ENCODE measurements around the gene SRC.

Gene SRC

GRCh38 chr20:37354210-37355195 is 8.6 kb downstream of the SRC start:
- Histone ChIP-seq H3K4me3 (no peak overlapping the region), H3K9me3 (ENCODE audit: low read depth, low read length) (no peaks in the 10 kb centered on the region)
- DNase-seq (ENCODE audit: low read depth, low spot score) = no peak

GRCh38 chr20:37355252-37356180 is 9.6 kb downstream of the SRC start:
- Histone ChIP-seq H3K9me3 (ENCODE audit: low read depth, low read length) (no peaks in the 10 kb centered on the region), H3K36me3 (ENCODE audit: insufficient read depth, low read length) (no peaks in the 10 kb centered on the region), H3K9ac (ENCODE audit: insufficient read length) (no peak overlapping the region), H3K4me3 (no peak overlapping the region), H3K27ac (no peak overlapping the region)
- TF ChIP-seq FOXP2 (optimal IDR thresholded peaks at IDR 0.05; ENCODE audit: control extremely low read depth, extremely low read length, insufficient read depth) (no peak), POLR2AphosphoS5 (IDR thresholded peaks at IDR 0.05; ENCODE audit: borderline replicate concordance, low read depth, low read length) (no peak), EZH2 (IDR thresholded peaks at IDR 0.05) (no peak)
- DNase-seq (ENCODE audit: low read depth, low spot score) = no peak

More at GRCh38 chr20:37354210-37355195, 8.6 kb downstream of the SRC start:
- Histone ChIP-seq H3K27ac (no peak overlapping the region), H3K9ac (ENCODE audit: insufficient read length) (no peak overlapping the region), H3K36me3 (ENCODE audit: insufficient read depth, low read length) (no peaks in the 10 kb centered on the region)
- TF ChIP-seq EZH2 (IDR thresholded peaks at IDR 0.05) = no peak
- no peak for TF ChIP-seq POLR2AphosphoS5 (IDR thresholded peaks at IDR 0.05; ENCODE audit: borderline replicate concordance, low read depth, low read length)
- no peak for TF ChIP-seq FOXP2 (optimal IDR thresholded peaks at IDR 0.05; ENCODE audit: control extremely low read depth, extremely low read length, insufficient read depth)

- no peak overlapping the region for H3K27ac ChIP-seq
- H3K4me3 ChIP-seq = no peak overlapping the region
- no peak for DNase-seq (ENCODE audit: low read depth, low spot score)
- TF ChIP-seq POLR2AphosphoS5 (IDR thresholded peaks at IDR 0.05; ENCODE audit: borderline replicate concordance, low read depth, low read length) = no peak
- no peak for TF ChIP-seq EZH2 (IDR thresholded peaks at IDR 0.05)
- TF ChIP-seq FOXP2 (optimal IDR thresholded peaks at IDR 0.05; ENCODE audit: control extremely low read depth, extremely low read length, insufficient read depth) = no peak
- no peak overlapping the region for H3K9ac ChIP-seq (ENCODE audit: insufficient read length)
- H3K36me3 ChIP-seq (ENCODE audit: insufficient read depth, low read length) = no peaks in the 10 kb centered on the region
- no peaks in the 10 kb centered on the region for H3K9me3 ChIP-seq (ENCODE audit: low read depth, low read length)
Observed at GRCh38 chr20:37356387-37356786, 10.4 kb downstream of the SRC start.

- Histone ChIP-seq H3K4me3 (no peak overlapping the region), H3K36me3 (ENCODE audit: insufficient read depth, low read length) (no peaks in the 10 kb centered on the region), H3K27ac (no peak overlapping the region), H3K9me3 (ENCODE audit: low read depth, low read length) (no peaks in the 10 kb centered on the region), H3K9ac (ENCODE audit: insufficient read length) (no peak overlapping the region)
- TF ChIP-seq EZH2 (IDR thresholded peaks at IDR 0.05) (no peak), FOXP2 (optimal IDR thresholded peaks at IDR 0.05; ENCODE audit: control extremely low read depth, extremely low read length, insufficient read depth) (no peak), POLR2AphosphoS5 (IDR thresholded peaks at IDR 0.05; ENCODE audit: borderline replicate concordance, low read depth, low read length) (no peak)
- no peak for DNase-seq (ENCODE audit: low read depth, low spot score)
Observed at GRCh38 chr20:37356961-37357371, 11.0 kb downstream of the SRC start.

GRCh38 chr20:37357481-37358365 is 11.8 kb downstream of the SRC start:
- Histone ChIP-seq H3K9me3 (ENCODE audit: low read depth, low read length) (no peaks in the 10 kb centered on the region), H3K36me3 (ENCODE audit: insufficient read depth, low read length) (no peaks in the 10 kb centered on the region), H3K4me3 (no peak overlapping the region), H3K27ac (no peak overlapping the region), H3K9ac (ENCODE audit: insufficient read length) (no peak overlapping the region)
- TF ChIP-seq EZH2 (IDR thresholded peaks at IDR 0.05) = no peak
- no peak for TF ChIP-seq FOXP2 (optimal IDR thresholded peaks at IDR 0.05; ENCODE audit: control extremely low read depth, extremely low read length, insufficient read depth)
- TF ChIP-seq POLR2AphosphoS5 (IDR thresholded peaks at IDR 0.05; ENCODE audit: borderline replicate concordance, low read depth, low read length) = no peak
- DNase-seq (ENCODE audit: low read depth, low spot score) = no peak

- Histone ChIP-seq H3K4me3 (no peak overlapping the region), H3K9me3 (ENCODE audit: low read depth, low read length) (no peaks in the 10 kb centered on the region), H3K27ac (0 out of 2 replicates have a peak overlapping the region, but pooled peaks have one; percentile 13), H3K36me3 (ENCODE audit: insufficient read depth, low read length) (no peaks in the 10 kb centered on the region), H3K9ac (ENCODE audit: insufficient read length) (no peak overlapping the region)
- TF ChIP-seq EZH2 (IDR thresholded peaks at IDR 0.05) = no peak
- TF ChIP-seq POLR2AphosphoS5 (IDR thresholded peaks at IDR 0.05; ENCODE audit: borderline replicate concordance, low read depth, low read length) = no peak
- no peak for TF ChIP-seq FOXP2 (optimal IDR thresholded peaks at IDR 0.05; ENCODE audit: control extremely low read depth, extremely low read length, insufficient read depth)
- DNase-seq (ENCODE audit: low read depth, low spot score) = no peak
Observed at GRCh38 chr20:37358366-37359150, 12.6 kb downstream of the SRC start.

GRCh38 chr20:37359331-37359730 is 13.4 kb downstream of the SRC start:
- Histone ChIP-seq H3K27ac (0 out of 2 replicates have a peak overlapping the region, but pooled peaks have one; percentile 13), H3K4me3 (no peak overlapping the region), H3K36me3 (ENCODE audit: insufficient read depth, low read length) (no peaks in the 10 kb centered on the region), H3K9me3 (ENCODE audit: low read depth, low read length) (no peaks in the 10 kb centered on the region), H3K9ac (ENCODE audit: insufficient read length) (no peak overlapping the region)
- no peak for DNase-seq (ENCODE audit: low read depth, low spot score)
- TF ChIP-seq EZH2 (IDR thresholded peaks at IDR 0.05) = no peak
- TF ChIP-seq POLR2AphosphoS5 (IDR thresholded peaks at IDR 0.05; ENCODE audit: borderline replicate concordance, low read depth, low read length) = no peak
- TF ChIP-seq FOXP2 (optimal IDR thresholded peaks at IDR 0.05; ENCODE audit: control extremely low read depth, extremely low read length, insufficient read depth) = no peak
